ENCODE data around the gene INPP4B.

Gene INPP4B

GRCh38 chr4:142285222-142285583 lies 560.9 kb downstream of the INPP4B start:
- DNase-seq (ENCODE audit: low spot score), result no peak

GRCh38 chr4:142284402-142285221 lies 561.5 kb downstream of the INPP4B start:
- no peak for DNase-seq (ENCODE audit: low spot score)

GRCh38 chr4:142282870-142283431 lies 563.1 kb downstream of the INPP4B start:
- DNase-seq (ENCODE audit: low spot score), result no peak

- no peak for DNase-seq (ENCODE audit: low spot score)
Observed at GRCh38 chr4:142281999-142282398, 564.1 kb downstream of the INPP4B start.

- no peak for DNase-seq (ENCODE audit: low spot score)
Observed at GRCh38 chr4:142278663-142279062, 567.4 kb downstream of the INPP4B start.

- DNase-seq (ENCODE audit: low spot score), result no peak
Observed at GRCh38 chr4:142278171-142278570, 567.9 kb downstream of the INPP4B start.

GRCh38 chr4:142274137-142274536 lies 572.0 kb downstream of the INPP4B start:
- no peak for DNase-seq (ENCODE audit: low spot score)

GRCh38 chr4:142272452-142272851 lies 573.6 kb downstream of the INPP4B start:
- no peak for DNase-seq (ENCODE audit: low spot score)

GRCh38 chr4:142271832-142272231 lies 574.3 kb downstream of the INPP4B start:
- no peak for DNase-seq (ENCODE audit: low spot score)

GRCh38 chr4:142267101-142267500 lies 579.0 kb downstream of the INPP4B start:
- DNase-seq (ENCODE audit: low spot score), result no peak

GRCh38 chr4:142265946-142266345 lies 580.2 kb downstream of the INPP4B start:
- no peak for DNase-seq (ENCODE audit: low spot score)

- no peak for DNase-seq (ENCODE audit: low spot score)
Observed at GRCh38 chr4:142265536-142265935, 580.6 kb downstream of the INPP4B start.

GRCh38 chr4:142264961-142265360 lies 581.1 kb downstream of the INPP4B start:
- no peak for DNase-seq (ENCODE audit: low spot score)

GRCh38 chr4:142262956-142263355 lies 583.1 kb downstream of the INPP4B start:
- DNase-seq (ENCODE audit: low spot score), result no peak

- DNase-seq (ENCODE audit: low spot score), result no peak
Observed at GRCh38 chr4:142248946-142249345, 597.2 kb downstream of the INPP4B start.

- DNase-seq (ENCODE audit: low spot score), result no peak
Observed at GRCh38 chr4:142243255-142243654, 602.8 kb downstream of the INPP4B start.

- no peak for DNase-seq (ENCODE audit: low spot score)
Observed at GRCh38 chr4:142242156-142242555, 603.9 kb downstream of the INPP4B start.

GRCh38 chr4:142238589-142238988 lies 607.5 kb downstream of the INPP4B start:
- DNase-seq (ENCODE audit: low spot score), result no peak

- DNase-seq (ENCODE audit: low spot score), result no peak
Observed at GRCh38 chr4:142236268-142236667, 609.8 kb downstream of the INPP4B start.

GRCh38 chr4:142231787-142232186 lies 614.3 kb downstream of the INPP4B start:
- no peak for DNase-seq (ENCODE audit: low spot score)

- DNase-seq (ENCODE audit: low spot score), result no peak
Observed at GRCh38 chr4:142230991-142231390, 615.1 kb downstream of the INPP4B start.

- no peak for DNase-seq (ENCODE audit: low spot score)
Observed at GRCh38 chr4:142226014-142226413, 620.1 kb downstream of the INPP4B start.

- DNase-seq (ENCODE audit: low spot score), result no peak
Observed at GRCh38 chr4:142222127-142222526, 624.0 kb downstream of the INPP4B start.

GRCh38 chr4:142218726-142219125 lies 627.4 kb downstream of the INPP4B start:
- no peak for DNase-seq (ENCODE audit: low spot score)

Measured in hematopoietic multipotent progenitor cell treated with erythropoietin and hydrocortisone succinate and interleukin-3 and kit ligand, for 17 days (in vitro differentiated cells).